HEK293 (cell line): Measurements from ENCODE around the gene TAS2R39.

Experiments
- CTCF ChIP-seq: fragments of 450-650 bp; formaldehyde crosslinking; IDR thresholded peaks from 2 replicates; pipeline ENCODE4 v1.5.1; 2016; ENCODE audit warnings: missing biosample characterization, missing genetic modification characterization
- REST ChIP-seq: fragments of 450-650 bp; formaldehyde crosslinking; IDR thresholded peaks from 2 replicates; pipeline ENCODE4 v1.5.1; 2016; ENCODE audit warnings: missing biosample characterization, missing genetic modification characterization
- YY1 ChIP-seq: fragments of 450-650 bp; formaldehyde crosslinking; IDR thresholded peaks from 2 replicates; pipeline ENCODE4 v1.5.1; 2018; ENCODE audit warnings: missing biosample characterization, missing genetic modification characterization
- ZNF112 ChIP-seq: fragments of 450-650 bp; formaldehyde crosslinking; IDR thresholded peaks from 2 replicates; pipeline ENCODE4 v1.5.0; 2017; ENCODE audit warnings: missing biosample characterization, missing genetic modification characterization
- ZNF140 ChIP-seq: fragments of 450-650 bp; formaldehyde crosslinking; IDR thresholded peaks from 2 replicates; pipeline ENCODE4 v1.5.1; 2016; ENCODE audit warnings: missing biosample characterization, missing genetic modification characterization
- ZNF214 ChIP-seq: fragments of 450-650 bp; formaldehyde crosslinking; IDR thresholded peaks from 2 replicates; pipeline ENCODE4 v1.5.1; 2017; ENCODE audit warnings: missing biosample characterization, mild to moderate bottlenecking, missing genetic modification characterization, borderline replicate concordance
- ZNF24 ChIP-seq: fragments of 450-650 bp; formaldehyde crosslinking; IDR thresholded peaks from 2 replicates; pipeline ENCODE4 v1.5.1; 2016; ENCODE audit warnings: missing biosample characterization, missing genetic modification characterization
- ZNF561 ChIP-seq: fragments of 450-650 bp; IDR thresholded peaks from 2 replicates; pipeline ENCODE4 v1.5.1; 2018; ENCODE audit warnings: missing biosample characterization, missing genetic modification characterization, borderline replicate concordance
- ZNF707 ChIP-seq: fragments of 450-650 bp; formaldehyde crosslinking; IDR thresholded peaks from 2 replicates; pipeline ENCODE4 v1.5.1; 2016; ENCODE audit warnings: missing biosample characterization, missing genetic modification characterization
- ZNF777 ChIP-seq: fragments of 450-650 bp; formaldehyde crosslinking; IDR thresholded peaks from 2 replicates; pipeline ENCODE4 v1.5.1; 2017; ENCODE audit warnings: missing biosample characterization, missing genetic modification characterization, borderline replicate concordance

- no peak for TF ChIP-seq ZNF24 (tag by site-specific recombination)
- no peak for TF ChIP-seq ZNF112
- TF ChIP-seq ZNF140 (tag by site-specific recombination): no peak
- no peak for TF ChIP-seq ZNF214 (tag by site-specific recombination)
- TF ChIP-seq REST (tag by site-specific recombination): no peak
- no peak for TF ChIP-seq YY1 (tag by site-specific recombination)
- no peak for TF ChIP-seq ZNF777 (tag by site-specific recombination)
- no peak for TF ChIP-seq CTCF (tag by site-specific recombination)
- TF ChIP-seq ZNF707 (tag by site-specific recombination): no peak
- TF ChIP-seq ZNF561 (tag by site-specific recombination): no peak
Observed at GRCh38 chr7:143202161-143202560, 18.9 kb downstream of the TAS2R39 start.
